Retina (tissue), 1 donor: ENCODE measurements around the gene ART5.

Source experiments
- DNase-seq: peaks from one replicate; pipeline ENCODE4 v3.0.0-alpha.2; 2016

The ART5 gene, protein sequence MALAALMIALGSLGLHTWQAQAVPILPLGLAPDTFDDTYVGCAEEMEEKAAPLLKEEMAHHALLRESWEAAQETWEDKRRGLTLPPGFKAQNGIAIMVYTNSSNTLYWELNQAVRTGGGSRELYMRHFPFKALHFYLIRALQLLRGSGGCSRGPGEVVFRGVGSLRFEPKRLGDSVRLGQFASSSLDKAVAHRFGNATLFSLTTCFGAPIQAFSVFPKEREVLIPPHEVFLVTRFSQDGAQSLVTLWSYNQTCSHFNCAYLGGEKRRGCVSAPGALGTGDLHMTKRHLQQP

DNA sequence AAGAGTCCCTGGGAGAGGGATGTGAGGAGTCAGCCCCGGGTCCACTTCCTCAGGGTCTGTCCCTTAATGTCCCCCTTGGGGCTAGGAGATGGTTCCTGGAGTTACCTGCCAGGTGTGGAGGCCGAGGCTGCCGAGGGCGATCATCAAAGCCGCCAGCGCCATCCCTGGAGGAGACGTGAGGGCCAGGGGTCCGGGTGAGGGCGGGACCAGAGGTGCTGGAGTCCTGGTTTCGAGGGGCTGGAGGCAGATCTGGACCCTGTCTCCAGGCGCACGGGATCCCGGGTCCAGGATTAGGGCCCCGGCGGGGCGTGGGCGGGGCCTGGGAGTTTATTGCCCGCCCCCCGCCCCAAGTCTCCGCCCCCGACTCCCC lies at the start of gene ART5:
TSS of gene ART5 (minus strand) at position 292 of the 370 bp plus-strand sequence. CDS start at position 162, 130 bp downstream.
- no peak for DNase-seq

DNA sequence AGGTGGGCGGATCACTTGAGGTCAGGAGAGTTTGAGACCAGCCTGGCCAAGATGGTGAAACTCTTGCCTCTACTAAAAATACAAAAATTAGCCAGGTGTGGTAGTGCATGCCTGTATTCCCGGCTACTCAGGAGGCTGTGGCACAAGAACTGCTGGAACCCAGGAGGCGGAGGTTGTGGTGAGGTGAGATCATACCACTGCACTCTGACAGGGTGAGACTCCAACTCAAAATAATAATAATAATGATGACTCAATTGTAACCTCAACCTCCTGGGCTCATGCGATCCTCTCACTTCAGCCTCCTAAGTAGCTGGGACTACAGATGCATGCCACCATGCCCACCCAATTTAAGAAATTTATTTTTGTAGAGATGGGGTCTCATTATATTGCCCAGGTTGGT lies 45.0 kb upstream of the ART5 start:
- no peak for DNase-seq

DNA sequence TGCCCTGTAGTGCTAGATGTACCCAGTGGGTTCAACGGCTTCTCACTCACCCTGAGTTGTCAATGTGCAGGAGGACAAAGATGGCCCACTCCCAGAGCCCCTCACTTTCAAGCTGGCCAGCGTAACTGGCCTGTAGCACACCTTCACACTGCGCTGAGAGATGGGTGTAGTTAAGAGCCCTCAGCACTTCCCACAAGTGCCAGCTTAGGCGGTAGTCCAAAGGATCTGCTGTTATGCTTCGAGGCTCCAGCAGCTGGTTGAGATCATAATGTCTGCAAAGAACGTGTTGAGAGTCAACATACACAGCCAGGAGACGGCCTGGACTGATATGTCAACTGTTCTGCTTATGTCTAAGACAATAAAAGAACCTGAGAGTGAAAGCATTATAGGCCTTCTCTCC lies 44.1 kb upstream of the ART5 start:
- DNase-seq = no peak

DNA sequence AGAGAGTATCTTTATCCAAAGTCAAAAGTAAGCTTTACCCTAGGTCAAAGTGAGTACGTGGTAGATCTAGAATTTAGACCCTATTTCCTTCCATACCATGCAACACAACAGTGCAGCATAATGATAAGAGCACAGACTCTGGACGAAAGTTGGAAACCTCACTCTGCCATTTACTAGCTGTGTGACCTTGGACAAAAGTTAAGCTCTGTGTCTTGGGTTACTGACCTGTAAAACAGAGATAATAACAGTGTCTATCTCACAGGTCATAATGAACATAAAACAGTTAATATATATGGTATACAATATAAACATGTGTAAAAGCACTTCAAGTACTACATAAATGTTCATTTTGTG lies 43.0 kb upstream of the ART5 start:
- DNase-seq = no peak

DNA sequence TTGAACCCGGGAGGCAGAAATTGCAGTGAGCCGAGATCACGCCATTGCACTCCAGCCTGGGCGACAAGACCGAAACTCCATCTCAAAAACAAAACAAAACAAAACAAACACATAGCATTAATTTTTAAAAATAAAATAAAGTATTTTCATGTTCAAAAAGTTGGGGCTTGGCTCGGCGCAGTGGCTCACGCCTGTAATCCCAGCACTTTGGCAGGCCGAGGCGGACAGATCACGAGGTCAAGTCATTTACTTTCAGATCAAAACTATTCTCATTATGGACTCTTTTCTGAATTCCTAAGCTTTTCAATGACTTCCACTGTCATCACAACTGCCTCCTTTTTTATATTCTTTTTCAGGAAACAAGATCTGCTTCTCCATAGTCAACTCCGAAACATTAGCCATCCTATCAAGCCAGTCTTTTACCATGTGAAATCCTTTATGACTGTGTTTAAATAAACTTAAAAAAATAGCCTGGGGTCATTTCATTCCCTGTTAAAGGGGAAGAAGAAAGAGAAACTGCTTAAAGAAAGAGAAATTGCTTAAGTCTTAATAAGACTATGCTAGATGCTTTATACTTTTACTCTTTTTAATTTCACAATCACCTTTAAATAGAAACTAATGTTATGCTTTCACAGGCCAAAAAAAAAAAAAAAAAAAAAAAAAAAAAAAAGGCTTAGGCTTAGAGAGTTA lies 42.5 kb upstream of the ART5 start:
- no peak for DNase-seq

DNA sequence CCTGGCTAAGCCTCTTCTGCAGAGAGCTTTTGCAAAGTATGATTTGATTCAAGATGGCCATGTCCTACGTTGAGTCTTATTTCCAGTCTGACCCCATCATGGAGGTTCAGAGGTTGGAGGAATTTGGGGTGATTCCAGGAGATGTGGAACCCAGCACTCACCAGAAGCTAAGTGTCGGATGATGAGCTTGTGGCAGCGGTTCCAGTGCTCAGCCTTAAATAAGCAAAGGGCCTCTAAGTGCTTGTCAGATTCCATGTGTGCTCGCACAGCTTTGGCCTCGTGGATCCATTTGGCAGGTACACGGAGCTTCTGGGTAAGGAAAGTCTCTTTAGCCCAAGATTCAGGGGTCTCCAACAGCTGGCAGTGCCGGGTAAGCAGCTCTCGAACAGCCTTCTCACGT lies 41.2 kb upstream of the ART5 start:
- no peak for DNase-seq

DNA sequence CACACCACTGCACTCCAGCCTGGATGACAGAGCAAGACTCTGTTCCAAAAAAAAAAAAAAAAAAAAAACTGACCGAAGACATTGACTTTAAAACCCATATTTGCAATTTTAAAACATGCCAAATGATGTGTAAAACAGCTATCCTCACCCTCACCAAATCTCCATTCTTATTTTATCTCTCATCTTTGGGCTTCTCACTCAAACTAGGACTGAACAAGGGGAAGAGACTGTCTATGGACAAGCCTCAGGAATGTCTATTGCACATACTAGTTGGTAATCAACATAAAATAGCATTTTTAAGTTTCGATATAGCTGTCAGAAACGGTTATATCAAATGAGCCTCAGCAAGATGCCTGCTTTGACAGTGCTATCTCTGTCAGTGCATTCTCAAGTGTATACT lies 37.3 kb upstream of the ART5 start:
- DNase-seq = no peak

DNA sequence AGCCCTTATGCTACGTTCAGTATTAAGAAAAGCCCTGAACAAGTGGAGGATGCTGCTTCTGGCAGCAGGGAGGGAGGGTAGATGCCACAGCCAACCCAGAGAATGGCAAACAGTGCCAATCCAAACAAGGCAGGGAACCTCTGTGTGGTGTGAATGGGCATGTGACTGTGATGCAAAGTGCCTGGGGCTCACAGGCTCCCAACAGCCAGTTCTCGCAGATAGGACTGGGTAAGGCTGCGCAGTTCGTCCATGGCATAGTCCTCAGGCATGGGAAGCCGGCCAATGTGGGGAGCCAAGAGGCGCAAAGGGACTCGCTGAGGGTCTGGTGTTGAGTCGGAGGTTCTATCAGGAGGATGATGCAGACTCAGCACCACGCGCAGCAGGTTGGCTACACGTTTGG lies 34.2 kb upstream of the ART5 start:
- DNase-seq = no peak

DNA sequence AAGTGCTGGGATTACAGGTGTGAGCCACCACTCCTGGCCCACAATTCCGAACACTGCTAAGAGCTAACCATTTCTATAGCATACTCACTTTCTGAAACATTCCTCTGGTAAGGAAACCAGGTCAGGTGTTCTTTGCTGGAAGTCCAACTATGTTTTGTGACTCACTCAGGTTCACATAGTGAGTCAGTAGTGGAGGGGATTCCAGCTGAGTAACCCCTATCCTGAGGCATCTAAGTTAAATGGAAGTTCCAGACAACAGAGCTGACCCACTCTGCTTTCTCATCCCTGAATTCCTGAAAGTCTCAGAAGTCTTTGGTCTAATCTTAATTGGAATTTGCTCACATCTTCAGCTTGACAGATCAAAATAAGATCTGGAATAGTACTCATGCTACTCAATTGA lies 32.4 kb upstream of the ART5 start:
- DNase-seq = no peak

DNA sequence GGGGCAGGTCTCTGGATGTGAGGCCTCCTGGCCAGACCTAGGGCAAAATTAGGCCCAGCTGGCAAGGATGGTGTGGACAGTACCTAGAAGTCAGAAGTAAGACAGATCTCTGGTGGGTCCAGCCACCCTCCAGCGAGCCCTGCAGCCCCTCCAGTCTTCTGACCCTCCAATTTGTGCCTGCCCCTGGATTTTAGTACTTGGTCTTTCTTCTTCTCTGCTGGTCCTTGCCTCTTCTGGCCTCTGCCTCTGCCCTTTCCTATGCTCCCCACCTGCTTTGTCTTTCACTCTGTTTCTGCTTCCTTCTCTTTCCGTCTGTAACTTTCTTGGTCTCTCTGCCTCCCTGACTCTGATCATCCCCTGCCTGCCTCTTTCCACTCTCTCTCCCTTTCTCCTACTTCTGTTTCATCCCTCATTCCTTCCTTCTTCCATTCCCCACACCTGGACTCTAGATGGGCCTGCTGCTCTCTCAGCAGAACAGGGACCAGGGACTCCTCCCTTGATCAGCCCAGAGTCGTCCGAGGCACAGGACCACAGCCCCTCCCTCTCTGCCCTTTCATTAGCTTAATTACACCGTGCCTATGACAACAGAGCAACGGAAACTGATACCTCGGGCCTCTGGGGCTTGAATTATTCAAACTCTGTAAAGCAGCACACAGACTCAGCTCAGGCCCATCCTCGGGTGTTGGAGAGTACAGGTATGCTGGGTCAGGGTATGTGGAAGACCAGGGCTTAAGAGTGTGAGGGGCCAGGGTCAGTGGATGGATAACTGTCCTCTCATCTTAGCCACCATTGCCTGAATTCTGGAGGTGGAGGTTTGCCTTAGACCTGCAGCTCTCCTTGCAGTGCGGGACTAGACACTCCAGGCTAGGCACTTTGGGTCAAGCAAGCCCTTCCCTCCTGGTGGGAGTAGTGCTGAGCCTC lies 29.8 kb upstream of the ART5 start, which contains the start of gene CHRNA10:
TSS of gene CHRNA10 (minus strand) at position 51 of the 921 bp plus-strand sequence. CDS start 72 bp downstream, outside the sequence.
- no peak for DNase-seq

DNA sequence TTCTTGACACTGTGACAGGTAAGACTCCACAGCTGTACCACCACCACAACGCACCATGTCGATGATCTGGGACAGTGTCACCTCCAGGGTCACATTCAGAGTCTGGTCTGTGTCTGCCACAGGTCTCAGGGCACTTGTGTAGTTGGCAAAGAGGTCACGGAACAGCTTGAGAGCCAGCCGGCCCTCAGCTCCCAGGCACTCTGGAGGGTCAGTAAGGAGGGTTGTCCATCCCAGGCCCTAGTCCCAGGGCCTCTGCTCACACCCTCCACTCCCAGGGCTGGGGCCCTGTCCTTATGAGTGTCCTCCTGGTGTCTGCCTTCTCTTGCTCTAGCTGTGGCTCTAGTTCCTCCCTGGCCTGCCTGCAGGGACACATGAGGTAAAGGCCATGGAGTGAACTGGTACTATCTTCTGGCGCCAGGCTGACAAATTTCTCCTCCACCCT lies 28.0 kb upstream of the ART5 start:
- DNase-seq = no peak

DNA sequence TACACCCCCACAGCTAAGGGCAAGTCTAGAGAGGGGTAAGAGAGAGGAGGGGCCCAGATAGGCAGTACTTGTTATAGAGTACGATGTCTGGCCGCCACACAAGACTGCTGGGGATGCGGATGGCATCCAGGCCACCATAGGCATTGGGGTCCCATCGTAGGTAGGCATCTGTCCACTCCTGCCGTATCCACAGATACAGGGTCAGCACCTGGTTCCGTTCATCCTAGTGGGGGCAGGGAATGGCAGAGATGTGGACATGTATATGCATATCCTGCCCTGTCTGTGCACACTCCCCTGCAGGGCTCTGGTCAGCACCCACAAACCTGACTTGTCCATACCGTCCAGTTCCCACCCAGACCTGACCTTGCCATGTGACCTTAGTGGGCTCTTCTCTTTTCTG lies 27.3 kb upstream of the ART5 start:
- no peak for DNase-seq

DNA sequence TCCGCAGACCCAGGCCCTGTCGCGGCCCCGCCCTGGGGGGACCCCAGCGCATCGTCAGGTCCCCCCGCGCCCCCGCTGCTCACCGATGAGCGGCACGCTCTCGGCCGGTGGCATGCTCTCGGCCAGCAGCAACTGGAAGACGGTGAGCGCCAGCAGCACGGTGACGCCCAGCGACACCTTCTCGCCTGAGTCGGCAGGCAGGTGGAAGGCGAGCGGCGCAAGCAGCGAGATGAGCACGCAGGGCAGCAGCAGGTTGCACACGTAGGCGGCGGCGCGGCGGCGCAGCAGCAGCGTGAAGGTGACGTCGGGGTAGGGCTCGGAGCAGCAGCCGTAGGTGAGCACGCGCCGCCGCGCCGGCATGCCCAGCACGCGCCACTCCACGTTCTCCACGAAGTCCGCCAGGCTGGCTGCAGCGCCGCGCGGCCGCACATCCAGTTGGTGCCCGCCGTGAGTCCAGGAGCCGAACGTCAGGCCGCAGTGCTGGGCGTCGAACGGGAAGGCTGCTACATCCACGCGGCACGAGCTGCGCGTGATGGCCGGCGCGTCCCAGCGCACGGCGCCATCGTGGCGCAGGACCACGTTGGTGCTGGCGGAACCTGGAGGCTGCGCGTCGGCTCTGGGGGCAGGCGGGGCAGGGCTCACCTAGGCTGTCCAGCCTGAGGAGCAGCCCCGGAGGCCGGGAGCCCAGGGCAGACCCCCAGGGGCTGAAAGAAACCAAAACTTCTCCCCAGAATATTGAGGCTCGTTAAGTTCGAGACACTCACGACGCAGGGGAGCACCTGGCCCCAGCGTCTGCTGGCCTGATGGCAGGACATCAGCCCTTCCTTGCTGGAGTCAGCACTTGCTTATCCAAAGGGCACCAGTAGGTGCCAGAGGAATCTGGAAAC lies 25.6 kb upstream of the ART5 start:
- no peak for DNase-seq

DNA sequence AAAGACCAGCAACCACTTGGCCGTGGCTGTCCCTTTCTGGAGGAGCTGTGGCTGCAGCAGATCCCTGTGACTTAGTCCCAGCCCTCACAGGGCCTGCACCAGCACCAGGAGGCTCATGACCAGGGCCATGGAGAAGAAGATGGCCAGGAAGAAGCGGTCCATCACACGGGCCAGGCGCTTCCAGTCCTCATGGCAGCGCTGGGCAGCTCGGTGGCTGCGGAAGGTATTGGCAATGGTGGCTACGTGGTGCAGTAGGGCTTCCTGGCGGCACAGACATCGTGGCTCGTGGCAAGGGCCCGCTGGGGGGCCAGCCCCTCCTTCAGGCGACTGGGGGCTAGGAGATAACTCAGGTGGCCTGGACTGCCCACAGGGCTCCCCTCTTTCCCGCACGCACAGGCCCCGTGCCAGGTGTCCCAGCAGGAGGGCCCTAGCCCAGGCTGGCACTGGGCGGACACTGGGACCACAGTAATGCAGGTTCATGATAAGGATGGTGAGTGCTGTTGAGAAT lies 24.3 kb upstream of the ART5 start:
- no peak for DNase-seq

DNA sequence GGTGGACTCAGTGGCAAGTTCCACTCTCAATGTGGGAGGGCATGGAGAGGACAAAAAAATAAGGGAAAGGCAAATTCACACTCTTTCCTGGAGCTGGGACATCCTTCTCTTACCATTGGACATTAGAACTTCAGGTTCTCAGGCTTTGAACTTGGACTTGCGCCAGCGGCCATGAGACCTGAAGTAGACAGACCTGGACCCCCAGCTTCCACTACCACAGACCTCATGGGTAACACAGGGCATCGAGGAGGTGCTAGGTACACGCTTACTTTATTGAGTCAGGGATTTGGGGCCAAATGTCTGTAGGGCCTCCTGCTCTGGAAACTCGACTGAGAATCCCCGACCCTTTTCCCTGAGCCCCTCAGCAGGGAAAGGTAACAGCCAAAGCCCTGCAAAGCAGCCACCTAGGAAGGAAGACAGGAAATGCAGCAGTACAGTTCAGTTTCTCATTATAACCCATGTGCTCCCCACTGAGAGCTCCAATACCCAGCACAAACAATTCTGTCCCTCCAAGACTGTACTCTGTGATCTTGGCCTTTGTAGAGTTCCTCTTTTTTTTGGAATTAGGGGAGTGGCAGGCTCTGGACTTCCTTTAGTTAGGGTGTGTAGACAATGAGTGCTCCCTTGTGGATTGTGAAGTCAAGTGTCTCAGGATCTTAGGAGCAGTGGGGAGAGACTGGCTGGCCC lies 23.7 kb upstream of the ART5 start:
- no peak for DNase-seq

DNA sequence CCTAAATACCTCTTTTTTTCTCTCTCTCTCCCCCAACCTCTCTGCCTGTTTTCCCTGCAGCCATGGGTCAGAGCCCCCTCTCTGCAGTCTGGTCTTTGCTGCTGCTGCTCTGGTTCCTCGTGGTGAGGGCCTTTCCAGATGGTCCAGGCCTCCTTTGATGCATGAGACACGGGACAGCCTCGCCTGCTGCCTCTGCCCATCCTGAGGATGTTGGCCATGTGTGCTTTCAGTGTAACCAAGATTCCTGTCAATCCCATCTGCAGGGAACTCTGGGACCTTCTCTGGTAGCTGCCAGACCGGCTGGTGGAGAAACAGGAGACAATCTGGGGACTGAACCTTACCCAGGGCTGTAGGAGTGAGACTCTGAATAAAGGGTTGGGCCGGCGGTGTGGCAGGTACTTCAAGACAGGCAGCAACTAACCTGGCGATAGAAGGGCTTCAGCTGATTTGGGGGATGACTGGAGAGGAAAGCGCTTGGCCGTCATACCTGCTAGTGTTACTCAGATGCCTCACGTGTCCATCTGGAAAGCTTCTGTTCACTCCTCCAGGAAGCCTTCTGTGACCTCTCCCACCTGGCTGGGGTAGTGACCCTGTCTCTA lies 22.3 kb upstream of the ART5 start:
- DNase-seq = no peak

DNA sequence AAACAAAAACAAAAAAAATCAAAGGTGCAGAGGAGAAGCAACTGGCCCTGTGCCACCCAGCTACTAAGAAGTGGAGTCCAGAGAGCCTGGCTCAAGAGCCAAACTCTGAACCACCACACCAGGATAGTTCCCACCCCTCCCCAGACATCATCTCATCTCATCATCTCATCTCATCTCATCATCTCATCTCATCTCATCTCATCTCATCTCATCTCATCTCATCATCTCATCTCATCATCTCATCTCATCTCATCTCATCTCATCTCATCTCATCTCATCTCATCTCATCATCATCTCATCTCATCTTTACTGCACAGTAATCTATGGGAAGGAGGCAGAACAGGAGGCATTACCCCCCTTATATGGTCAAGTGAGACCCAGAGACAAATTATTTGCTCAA lies 21.1 kb upstream of the ART5 start:
- DNase-seq = no peak

DNA sequence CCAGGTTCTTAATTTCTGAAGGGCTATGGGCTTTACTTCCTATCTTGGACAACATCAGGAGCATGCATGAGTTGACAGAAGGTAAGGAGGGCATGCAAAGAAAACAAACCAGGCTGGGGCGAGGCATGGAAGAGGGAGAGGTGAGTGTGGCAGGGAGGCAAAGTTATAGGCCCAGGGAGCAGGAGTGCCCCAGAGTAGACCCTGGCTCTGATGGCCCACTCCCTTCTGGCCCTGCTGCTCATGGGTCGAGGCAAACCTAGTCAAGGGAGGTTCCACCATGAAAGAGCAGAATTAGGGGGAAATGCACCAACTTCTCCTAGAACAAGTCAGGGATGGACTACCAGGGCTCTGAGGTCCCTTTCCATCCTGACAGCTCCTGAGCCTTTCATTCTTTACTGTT lies 19.2 kb upstream of the ART5 start:
- DNase-seq = no peak

DNA sequence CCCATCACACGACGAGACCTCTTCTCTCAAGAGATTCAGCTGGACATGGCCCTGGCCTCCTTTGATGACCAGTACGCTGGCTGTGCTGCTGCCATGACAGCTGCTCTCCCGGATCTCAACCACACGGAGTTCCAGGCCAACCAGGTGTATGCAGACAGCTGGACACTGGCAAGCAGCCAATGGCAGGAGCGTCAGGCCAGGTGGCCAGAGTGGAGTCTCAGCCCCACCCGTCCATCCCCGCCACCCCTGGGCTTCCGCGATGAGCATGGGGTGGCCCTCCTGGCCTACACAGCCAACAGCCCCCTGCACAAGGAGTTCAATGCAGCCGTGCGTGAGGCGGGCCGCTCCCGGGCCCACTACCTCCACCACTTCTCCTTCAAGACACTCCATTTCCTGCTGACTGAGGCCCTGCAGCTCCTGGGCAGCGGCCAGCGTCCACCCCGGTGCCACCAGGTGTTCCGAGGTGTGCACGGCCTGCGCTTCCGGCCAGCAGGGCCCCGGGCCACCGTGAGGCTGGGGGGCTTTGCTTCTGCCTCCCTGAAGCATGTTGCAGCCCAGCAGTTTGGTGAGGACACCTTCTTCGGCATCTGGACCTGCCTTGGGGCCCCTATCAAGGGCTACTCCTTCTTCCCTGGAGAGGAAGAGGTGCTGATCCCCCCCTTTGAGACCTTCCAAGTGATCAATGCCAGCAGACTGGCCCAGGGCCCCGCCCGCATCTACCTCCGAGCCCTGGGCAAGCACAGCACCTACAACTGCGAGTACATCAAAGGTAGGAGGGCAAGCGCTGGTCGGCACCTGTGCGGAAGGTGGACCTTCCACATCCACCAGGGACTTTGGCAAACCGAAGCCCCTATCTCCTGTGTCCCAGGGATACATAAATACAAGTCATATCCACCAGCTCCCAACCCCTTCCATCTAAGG lies 18.1 kb upstream of the ART5 start:
- no peak for DNase-seq

DNA sequence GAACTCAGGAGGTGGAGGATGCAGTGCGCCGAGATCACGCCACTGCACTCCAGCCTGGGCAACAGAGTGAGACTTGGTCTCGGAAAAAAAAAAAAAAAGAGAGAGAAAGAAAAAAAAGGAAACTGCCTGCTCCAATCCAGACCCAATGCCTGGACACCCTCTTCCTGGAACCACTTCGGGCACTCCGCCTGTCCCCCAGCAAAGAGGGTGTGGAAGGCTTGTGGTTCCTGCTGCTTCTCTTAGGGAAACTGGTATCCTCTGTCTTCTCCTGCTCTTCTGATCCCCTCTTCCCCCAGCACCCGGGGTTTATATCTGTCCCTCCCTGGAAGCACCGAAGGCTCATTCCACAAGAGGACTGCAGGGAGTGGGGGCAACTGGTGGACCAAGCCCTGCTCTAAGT lies 16.5 kb upstream of the ART5 start:
- no peak for DNase-seq
